Measurements from ENCODE around the gene PCDHGA9.

- no peak for TF ChIP-seq EZH2phosphoT487 (IDR thresholded peaks at IDR 0.05; ENCODE audit: low read length)
- TF ChIP-seq, protein P1, sequence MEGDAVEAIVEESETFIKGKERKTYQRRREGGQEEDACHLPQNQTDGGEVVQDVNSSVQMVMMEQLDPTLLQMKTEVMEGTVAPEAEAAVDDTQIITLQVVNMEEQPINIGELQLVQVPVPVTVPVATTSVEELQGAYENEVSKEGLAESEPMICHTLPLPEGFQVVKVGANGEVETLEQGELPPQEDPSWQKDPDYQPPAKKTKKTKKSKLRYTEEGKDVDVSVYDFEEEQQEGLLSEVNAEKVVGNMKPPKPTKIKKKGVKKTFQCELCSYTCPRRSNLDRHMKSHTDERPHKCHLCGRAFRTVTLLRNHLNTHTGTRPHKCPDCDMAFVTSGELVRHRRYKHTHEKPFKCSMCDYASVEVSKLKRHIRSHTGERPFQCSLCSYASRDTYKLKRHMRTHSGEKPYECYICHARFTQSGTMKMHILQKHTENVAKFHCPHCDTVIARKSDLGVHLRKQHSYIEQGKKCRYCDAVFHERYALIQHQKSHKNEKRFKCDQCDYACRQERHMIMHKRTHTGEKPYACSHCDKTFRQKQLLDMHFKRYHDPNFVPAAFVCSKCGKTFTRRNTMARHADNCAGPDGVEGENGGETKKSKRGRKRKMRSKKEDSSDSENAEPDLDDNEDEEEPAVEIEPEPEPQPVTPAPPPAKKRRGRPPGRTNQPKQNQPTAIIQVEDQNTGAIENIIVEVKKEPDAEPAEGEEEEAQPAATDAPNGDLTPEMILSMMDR (IDR thresholded peaks at IDR 0.05; ENCODE audit: low read length): no peak
Measured at GRCh38 chr5:141356950-141357349, 45.6 kb upstream of the PCDHGA9 start.
